Measurements from ENCODE around the gene KRTAP21-2. TPM values are rescaled to one million over a fixed set of nuclear protein-coding genes. Genes with fewer than 3 reads are reported as not detected.

Gene KRTAP21-2
- total RNA-seq, 1 donor from 2014 or later = not detected

- Mint-ChIP-seq H3K27me3 (ENCODE audit: insufficient read depth, low read depth) (no peaks in the 10 kb centered on the region), H3K36me3 (no peaks in the 10 kb centered on the region), H3K9me3 (no peaks in the 10 kb centered on the region), H3K4me1 (no peaks in the 10 kb centered on the region), H3K4me3 (no peak overlapping the region), H3K27ac (no peak overlapping the region)
- Histone ChIP-seq H3K9ac (no peak overlapping the region), H4K20me1 (ENCODE audit: low read depth) (no peaks in the 10 kb centered on the region), H3K9me3 (ENCODE audit: low read depth) (no peaks in the 10 kb centered on the region), H3F3A (ENCODE audit: low read depth) (no peaks in the 10 kb centered on the region), H3K27me3 (no peaks in the 10 kb centered on the region), H3K4me3 (no peak overlapping the region), H3K27ac (no peak overlapping the region), H3K79me2 (ENCODE audit: low read depth) (no peaks in the 10 kb centered on the region), H3K4me2 (no peak overlapping the region), H3K4me1 (no peaks in the 10 kb centered on the region), H3K36me3 (no peaks in the 10 kb centered on the region), H2AFZ (replicated peaks) (no peak overlapping the region)
- TF ChIP-seq CTCF (IDR thresholded peaks at IDR 0.05) = no peak
- TF ChIP-seq EZH2 (IDR thresholded peaks at IDR 0.05) = no peak
- TF ChIP-seq EZH2phosphoT487 (IDR thresholded peaks at IDR 0.05) = no peak
- DNase-seq (ENCODE audit: low spot score) = no peak
Observed at GRCh38 chr21:30707409-30707808, 39.6 kb downstream of the KRTAP21-2 start.

Small RNA genes within 50 kb of the gene (small RNA-seq; reads per million reads assigned to genes)
- gene AP000244.1 (not detected), gene KRTAP21-3 (not detected)

Other genes starting within 250 kb of the KRTAP21-2 start
- not detected in 2 replicates for gene KRTAP19-5, start 245.1 kb downstream of the KRTAP21-2 start, total RNA-seq (ENCODE audit: low replicate concordance)
- gene KRTAP19-6, start 205.4 kb downstream of the KRTAP21-2 start, total RNA-seq (ENCODE audit: low replicate concordance) = not detected in 2 replicates
- gene KRTAP19-7, start 185.9 kb downstream of the KRTAP21-2 start, total RNA-seq (ENCODE audit: low replicate concordance) = not detected in 2 replicates
- not detected in 2 replicates for gene KRTAP22-2, start 156.9 kb downstream of the KRTAP21-2 start, total RNA-seq (ENCODE audit: low replicate concordance)
- gene KRTAP6-3, start 154.8 kb downstream of the KRTAP21-2 start, total RNA-seq (ENCODE audit: low replicate concordance) = not detected in 2 replicates
- not detected in 2 replicates for gene KRTAP6-2, start 148.4 kb downstream of the KRTAP21-2 start, total RNA-seq (ENCODE audit: low replicate concordance)
- gene KRTAP22-1, start 146.2 kb downstream of the KRTAP21-2 start, total RNA-seq (ENCODE audit: low replicate concordance) = not detected in 2 replicates
- gene KRTAP6-1, start 133.3 kb downstream of the KRTAP21-2 start, total RNA-seq (ENCODE audit: low replicate concordance) = not detected in 2 replicates
- not detected in 2 replicates for gene KRTAP20-1, start 130.8 kb downstream of the KRTAP21-2 start, total RNA-seq (ENCODE audit: low replicate concordance)
- gene KRTAP20-4, start 126.6 kb downstream of the KRTAP21-2 start, total RNA-seq (ENCODE audit: low replicate concordance) = not detected in 2 replicates
- gene KRTAP20-2, start 112.1 kb downstream of the KRTAP21-2 start, total RNA-seq (ENCODE audit: low replicate concordance) = not detected in 2 replicates
- gene KRTAP20-3, start 104.4 kb downstream of the KRTAP21-2 start, total RNA-seq (ENCODE audit: low replicate concordance) = not detected in 2 replicates
- not detected in 2 replicates for gene KRTAP21-3, start 28.5 kb downstream of the KRTAP21-2 start, total RNA-seq (ENCODE audit: low replicate concordance)
- not detected in 2 replicates for gene KRTAP21-1, start 8.2 kb upstream of the KRTAP21-2 start, total RNA-seq (ENCODE audit: low replicate concordance)
- not detected in 2 replicates for gene KRTAP8-1, start 66.0 kb upstream of the KRTAP21-2 start, total RNA-seq (ENCODE audit: low replicate concordance)
- not detected in 2 replicates for gene KRTAP7-1, start 82.5 kb upstream of the KRTAP21-2 start, total RNA-seq (ENCODE audit: low replicate concordance)
- not detected in 2 replicates for gene KRTAP11-1, start 134.3 kb upstream of the KRTAP21-2 start, total RNA-seq (ENCODE audit: low replicate concordance)

Data from neural progenitor cell (in vitro differentiated cells).